H1 (cell line): ENCODE measurements around the gene MAP6D1. TPM values are rescaled to one million over a fixed set of nuclear protein-coding genes. Genes with fewer than 3 reads are reported as not detected.

Source experiments
- CTCF ChIA-PET: fragments of 300-600 bp; sonication (Branson Sonifier 250); formaldehyde crosslinking; loops from one replicate; lab custom pipeline; 2021; ENCODE audit not compliant: partially characterized antibody; lab: Charles Lee
- POLR2A ChIA-PET: fragments of 300-600 bp; sonication (Branson Sonifier 250); formaldehyde crosslinking; loops from one replicate; lab custom pipeline; 2021; ENCODE audit warnings: inconsistent platforms; ENCODE audit not compliant: partially characterized antibody; lab: Charles Lee
- DNase-seq, 2 experiments: peaks; one replicate each; pipeline versions ENCODE4 v3.0.0 to v3.0.0-alpha.2; 2010 to 2022; ENCODE audit warnings: low spot score in 2 of 2, low read depth in 1 of 2, mixed read lengths in 1 of 2
- FAIRE-seq: peaks from 2 replicates; lab custom pipeline; 2011; peaks lifted over from hg19 to GRCh38; lab: Jason Lieb, UNC
- H2AFZ ChIP-seq: 2 replicates; pipeline ENCODE4 v1.8.1; 2012; ENCODE audit warnings: low read length, inconsistent platforms
- H2AK5ac ChIP-seq: 2 replicates; pipeline ENCODE4 v1.6.1; 2013; ENCODE audit warnings: low read depth, low read length
- H2BK120ac ChIP-seq: replicated peaks from 2 replicates; pipeline ENCODE3; 2013; ENCODE audit warnings: low read depth, low read length, inconsistent platforms
- H2BK12ac ChIP-seq: 2 replicates; pipeline ENCODE4 v1.6.1; 2013; ENCODE audit warnings: low read depth, low read length
- H2BK15ac ChIP-seq: 2 replicates; pipeline ENCODE4 v1.6.1; 2013; ENCODE audit warnings: low read length
- H2BK20ac ChIP-seq: 2 replicates; pipeline ENCODE4 v1.6.1; 2013; ENCODE audit warnings: low read length
- H2BK5ac ChIP-seq: 2 replicates; pipeline ENCODE4 v1.6.1; 2013; ENCODE audit warnings: low read depth, low read length
- H3K14ac ChIP-seq: 2 replicates; pipeline ENCODE4 v1.6.1; 2013; ENCODE audit warnings: inconsistent platforms; ENCODE audit not compliant: insufficient read length
- H3K18ac ChIP-seq: 2 replicates; pipeline ENCODE4 v1.6.1; 2013; ENCODE audit warnings: low read length; ENCODE audit errors: extremely low read depth
- H3K23ac ChIP-seq: 2 replicates; pipeline ENCODE4 v1.6.1; 2013; ENCODE audit warnings: inconsistent platforms; ENCODE audit not compliant: insufficient read length
- H3K23me2 ChIP-seq: 2 replicates; pipeline ENCODE4 v1.6.1; 2013; ENCODE audit warnings: low read depth, low read length
- H3K27ac ChIP-seq: 2 replicates; pipeline ENCODE4 v1.6.1; 2011; ENCODE audit warnings: low read depth, low read length, inconsistent platforms
- H3K27me3 ChIP-seq, 4 experiments: replicated peaks in 1 of 4; 1 replicate in 1 of 4; 2 replicates in 3 of 4; pipeline versions ENCODE4 v1.6.1 to v1.8.1; 2011 to 2013; ENCODE audit warnings: low read length in 3 of 4, mild to moderate bottlenecking in 3 of 4, inconsistent platforms in 2 of 4, mixed read lengths in 2 of 4, moderate library complexity in 1 of 4; ENCODE audit not compliant: control insufficient read depth in 3 of 4, insufficient read depth in 3 of 4; ENCODE audit errors: extremely low read depth in 1 of 4
- H3K36me3 ChIP-seq, 4 experiments: 2 replicates each; pipeline versions ENCODE4 v1.6.1 to v1.8.1; 2011 to 2013; ENCODE audit warnings: mild to moderate bottlenecking in 4 of 4, low read length in 3 of 4, moderate library complexity in 2 of 4, control low read depth in 1 of 4, inconsistent platforms in 1 of 4; ENCODE audit not compliant: insufficient read depth in 4 of 4, control insufficient read depth in 2 of 4
- H3K4ac ChIP-seq: replicated peaks from 2 replicates; pipeline ENCODE3; 2013; ENCODE audit warnings: low read length, low read depth, mixed read lengths, inconsistent platforms; ENCODE audit not compliant: insufficient read length
- H3K4me1 ChIP-seq, 4 experiments: replicated peaks in 1 of 4; 1 replicate in 1 of 4; 2 replicates in 3 of 4; pipeline versions ENCODE4 v1.6.1 to v1.8.1; 2011 to 2013; ENCODE audit warnings: low read length in 3 of 4, inconsistent platforms in 2 of 4, mixed read lengths in 1 of 4; ENCODE audit not compliant: insufficient read depth in 4 of 4, control insufficient read depth in 3 of 4
- H3K4me2 ChIP-seq, 2 experiments: 2 replicates each; pipeline versions ENCODE4 v1.6.1 to v1.8.1; 2011 to 2013; ENCODE audit warnings: low read depth in 2 of 2, low read length in 2 of 2, control low read depth in 1 of 2, inconsistent platforms in 1 of 2, mild to moderate bottlenecking in 1 of 2; ENCODE audit not compliant: insufficient read depth in 1 of 2
- H3K4me3 ChIP-seq, 4 experiments: fragments of 200-600, 300-600 bp in 1 of 4; sonication (generic), shearing (Covaris generic), sonication (Bioruptor Twin) in 1 of 4; 2 replicates each; pipeline versions ENCODE4 v1.5.1 to v1.8.1; 2011 to 2016; ENCODE audit warnings: low read length in 4 of 4, low read depth in 3 of 4, control low read depth in 2 of 4, inconsistent platforms in 2 of 4, mild to moderate bottlenecking in 2 of 4, mixed read lengths in 1 of 4, moderate library complexity in 1 of 4; ENCODE audit not compliant: insufficient read depth in 2 of 4; ENCODE audit errors: extremely low read depth in 1 of 4
- H3K56ac ChIP-seq: replicated peaks from 2 replicates; pipeline ENCODE3; 2013; ENCODE audit warnings: low read depth, mild to moderate bottlenecking, mixed read lengths, low read length, inconsistent platforms; ENCODE audit not compliant: insufficient read length
- H3K79me1 ChIP-seq: 2 replicates; pipeline ENCODE4 v1.6.1; 2013; ENCODE audit warnings: low read depth, low read length, control low read depth
- H3K79me2 ChIP-seq, 2 experiments: 2 replicates each; pipeline versions ENCODE4 v1.6.1 to v1.8.1; 2012 to 2013; ENCODE audit warnings: low read length in 2 of 2, mild to moderate bottlenecking in 2 of 2, inconsistent platforms in 1 of 2; ENCODE audit not compliant: insufficient read depth in 2 of 2, control insufficient read depth in 1 of 2
- H3K9ac ChIP-seq, 4 experiments: replicated peaks in 1 of 4; 1 replicate in 1 of 4; 2 replicates in 3 of 4; pipeline versions ENCODE4 v1.6.1 to v1.8.1; 2011 to 2013; ENCODE audit warnings: low read depth in 3 of 4, low read length in 3 of 4, control low read depth in 2 of 4, mild to moderate bottlenecking in 2 of 4, moderate library complexity in 2 of 4, inconsistent platforms in 1 of 4; ENCODE audit errors: extremely low read depth in 1 of 4
- H3K9me3 ChIP-seq, 2 experiments: 2 replicates each; pipeline versions ENCODE4 v1.6.1 to v1.8.1; 2012 to 2013; ENCODE audit warnings: mild to moderate bottlenecking in 2 of 2, moderate library complexity in 2 of 2, control low read depth in 1 of 2, inconsistent platforms in 1 of 2, low read depth in 1 of 2, low read length in 1 of 2, mixed read lengths in 1 of 2; ENCODE audit not compliant: insufficient read depth in 2 of 2
- H4K20me1 ChIP-seq, 2 experiments: replicated peaks in 1 of 2; 2 replicates each; pipeline versions ENCODE3 to v1.8.1; 2011 to 2013; ENCODE audit warnings: inconsistent platforms in 2 of 2, low read length in 2 of 2, mild to moderate bottlenecking in 1 of 2; ENCODE audit not compliant: insufficient read depth in 2 of 2, control insufficient read depth in 1 of 2
- H4K5ac ChIP-seq: 2 replicates; pipeline ENCODE4 v1.6.1; 2013; ENCODE audit warnings: low read length, low read depth, mixed read lengths, inconsistent platforms; ENCODE audit not compliant: insufficient read length
- H4K8ac ChIP-seq: 2 replicates; pipeline ENCODE4 v1.8.0; 2013; ENCODE audit warnings: mild to moderate bottlenecking, moderate library complexity, low read length, inconsistent platforms; ENCODE audit not compliant: insufficient read depth; ENCODE audit errors: extremely low read depth
- H4K91ac ChIP-seq: replicated peaks from 2 replicates; pipeline ENCODE3; 2013; ENCODE audit warnings: low read length, mixed read lengths, inconsistent platforms; ENCODE audit not compliant: insufficient read length
- MAFK ChIP-seq: IDR thresholded peaks from 2 replicates; pipeline ENCODE4 v1.6.1; 2012; ENCODE audit warnings: low read depth, mild to moderate bottlenecking, improper control_type of control experiment, low read length
- WGBS, 2 experiments: shearing (Covaris generic) in 1 of 2; methylation state at CpG; one replicate each; pipeline versions ENCODE4 v1.1.6 to v1.1.7; 2013 to 2015; ENCODE audit warnings: low lambda C conversion rate in 2 of 2, mixed read lengths in 2 of 2, inconsistent platforms in 1 of 2, low coverage in 1 of 2, missing lambda C conversion rate in 1 of 2; ENCODE audit not compliant: insufficient replicate concordance in 2 of 2, insufficient coverage in 1 of 2, insufficient read length in 1 of 2; ENCODE audit errors: extremely low coverage in 1 of 2, missing lambda C conversion rate in 1 of 2; 5-methylcytosine and 5-hydroxymethylcytosine counted together
- polyA plus RNA-seq, 7 experiments: library from polyadenylated mRNA; depleted of rRNA in 3 of 7; stranded (reverse) in 5 of 7; unstranded in 2 of 7; fragments of >200 nt in 5 of 7; fragments of 200-250 nt in 2 of 7; gene quantifications; 1 replicate in 5 of 7; 2 replicates in 1 of 7; 4 replicates in 1 of 7; pipeline versions ENCODE4 v1.2.1 to v1.2.3, GENCODE V29; 2011 to 2013; ENCODE audit warnings: missing spikeins in 2 of 7, mixed read lengths in 2 of 7
- total RNA-seq: library from RNA; stranded (reverse); fragmentation: NEBNext Ultra II Directional; extraction: Animal tissue kit (Norgen Biotek cat#: 25700); gene quantifications from 2 replicates; pipeline ENCODE4 v1.2.1, GENCODE V29; 2021

Gene MAP6D1
- total and polyA plus RNA-seq, 2 of the 8 experiments (the other 6 are each of a cell fraction or from before 2014, with no cell fraction given), result 4.8 to 5.2 TPM

DNA sequence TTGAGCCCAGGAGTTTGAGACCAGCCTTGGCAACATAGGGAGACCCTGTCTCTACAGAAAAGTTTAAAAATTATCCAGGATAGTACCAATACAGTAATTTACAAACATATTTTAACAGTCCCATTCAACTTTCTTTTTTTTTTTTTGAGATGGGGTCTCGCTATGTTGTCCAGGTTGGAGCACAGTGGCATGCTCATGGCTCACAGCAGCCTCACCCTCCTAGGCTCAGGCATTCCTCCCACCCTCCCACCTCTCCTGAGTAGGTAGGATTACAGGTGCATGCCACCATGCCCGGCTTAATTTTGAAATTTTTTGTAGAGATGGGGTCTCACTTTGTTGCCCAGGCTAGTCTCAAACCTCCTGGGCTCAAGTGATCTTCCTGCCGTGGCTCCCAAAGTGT lies 12.5 kb upstream of the MAP6D1 start:
- no peak overlapping the region for H2AFZ ChIP-seq
- TF ChIP-seq MAFK, result no peak
- no peak overlapping the region for H3K56ac ChIP-seq
- H3K14ac ChIP-seq, result no peak overlapping the region
- no peak overlapping the region for H2BK12ac ChIP-seq
- 100% methylated on average over 3 of the region's 3 CpGs; no CpG with 5 or more reads in 1 of the 2 experiments for WGBS, 2 experiments
- H3K9ac ChIP-seq, result no peak overlapping the region
- no peaks in the 10 kb centered on the region for H3K79me1 ChIP-seq
- H4K8ac ChIP-seq, result no peak overlapping the region
- H4K91ac ChIP-seq, result no peak overlapping the region
- H3K4me1 ChIP-seq, result no peaks in the 10 kb centered on the region
- FAIRE-seq, result no peak
- no peak overlapping the region for H3K27ac ChIP-seq
- ChIA-PET CTCF (no interaction called here), POLR2A (no interaction called here)
- H3K4ac ChIP-seq, result no peak overlapping the region
- H2AK5ac ChIP-seq, result no peak overlapping the region
- no peak overlapping the region for H3K23ac ChIP-seq
- H4K20me1 ChIP-seq, result peaks cover 2 to 3% of the 10 kb centered on the region in 2 experiments
- no peak overlapping the region for H2BK5ac ChIP-seq
- H3K36me3 ChIP-seq, result peaks cover 5 to 39% (median 23%) of the 10 kb centered on the region in 4 experiments; a peak in 7 of 8 replicates
- no peaks in the 10 kb centered on the region for H3K27me3 ChIP-seq
- H3K23me2 ChIP-seq, result no peaks in the 10 kb centered on the region
- no peak overlapping the region for H2BK15ac ChIP-seq
- H2BK20ac ChIP-seq, result no peak overlapping the region
- H4K5ac ChIP-seq, result no peak overlapping the region
- no peaks in the 10 kb centered on the region for H3K9me3 ChIP-seq
- no peak overlapping the region for H2BK120ac ChIP-seq
- no peak overlapping the region for H3K18ac ChIP-seq
- H3K4me2 ChIP-seq, result no peak overlapping the region
- no peak for DNase-seq
- H3K4me3 ChIP-seq, result no peak overlapping the region
- no peaks in the 10 kb centered on the region for H3K79me2 ChIP-seq
